OCI-LY7 (cell line): ENCODE results near the gene MAP3K7CL.

Experiments used
- CTCF ChIP-seq: fragments of 200-600 bp; sonication (generic); conservative IDR thresholded peaks from 2 replicates; pipeline ENCODE4 v1.5.1; 2014; ENCODE audit warnings: mild to moderate bottlenecking, antibody characterized with exemption, low read length, moderate library complexity, mixed read lengths
- EZH2phosphoT487 ChIP-seq: fragments of 200-600 bp; sonication (generic); IDR thresholded peaks from 2 replicates; pipeline ENCODE4 v1.6.1; 2018; ENCODE audit warnings: low read depth, borderline replicate concordance, mild to moderate bottlenecking, mixed run types, antibody characterized with exemption, low read length, moderate library complexity, mixed read lengths

- TF ChIP-seq CTCF: no peak
- no peak for TF ChIP-seq EZH2phosphoT487
These were observed 19.5 kb downstream of the MAP3K7CL start for GRCh38 chr21:29149808-29150425.
